HTERT RPE-1 (cell line): ENCODE data around the gene CELF4.

ENCODE experiments used
- in situ Hi-C: fragments of 300-500 bp; cut with MboI; formaldehyde crosslinking; loops from 4 replicates; pipeline ENCODE4 v1.14.3; 2020; ENCODE audit warnings: low sequenced_read_pairs

CELF4 gene

DNA sequence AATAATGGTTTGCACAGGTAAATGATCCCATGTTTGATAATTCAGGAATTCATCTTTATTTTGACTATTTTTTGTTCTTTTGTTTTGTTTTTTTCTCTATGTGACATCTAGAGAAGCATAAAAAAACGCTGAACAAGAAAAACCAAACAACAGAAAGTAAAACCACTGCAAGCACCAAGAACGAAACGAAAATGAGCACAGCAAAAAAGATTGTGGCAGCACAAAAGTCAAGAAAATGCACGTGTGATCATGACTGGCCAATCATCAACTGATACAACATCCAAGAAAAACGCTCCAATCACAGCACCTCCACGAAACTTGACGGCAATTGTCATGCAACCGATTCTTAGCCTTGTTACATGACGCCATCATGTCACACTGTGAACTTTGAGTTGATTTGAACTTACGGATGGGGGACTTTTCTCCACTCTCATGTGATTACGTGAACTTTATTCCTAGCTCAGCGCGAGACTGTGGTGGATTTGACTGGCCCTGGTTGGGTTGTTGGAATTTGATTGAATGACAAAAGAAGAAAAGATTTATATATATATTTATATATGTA lies 318.7 kb downstream of the CELF4 start:
- in situ Hi-C loops: no loop called here

DNA sequence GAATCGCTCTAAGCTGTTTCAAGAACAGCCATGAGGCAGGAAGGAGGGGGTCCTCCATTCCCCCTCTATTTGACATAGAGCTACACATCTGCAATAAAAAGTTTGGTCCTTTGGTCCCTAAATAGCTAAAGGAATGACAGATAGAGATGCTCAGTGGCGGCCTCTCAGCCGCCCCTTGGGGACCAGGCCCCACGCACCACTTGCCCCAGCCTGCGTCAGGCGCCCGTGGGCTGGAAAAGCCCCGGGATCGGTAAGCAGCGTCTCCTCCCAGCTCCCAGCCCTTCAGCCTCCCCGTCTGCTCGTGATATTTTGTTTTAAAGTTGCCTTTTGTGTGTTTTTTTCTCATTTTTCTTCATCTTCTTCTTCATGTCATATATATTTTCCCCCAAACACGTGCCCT lies 321.0 kb downstream of the CELF4 start:
- in situ Hi-C loops: no loop called here

DNA sequence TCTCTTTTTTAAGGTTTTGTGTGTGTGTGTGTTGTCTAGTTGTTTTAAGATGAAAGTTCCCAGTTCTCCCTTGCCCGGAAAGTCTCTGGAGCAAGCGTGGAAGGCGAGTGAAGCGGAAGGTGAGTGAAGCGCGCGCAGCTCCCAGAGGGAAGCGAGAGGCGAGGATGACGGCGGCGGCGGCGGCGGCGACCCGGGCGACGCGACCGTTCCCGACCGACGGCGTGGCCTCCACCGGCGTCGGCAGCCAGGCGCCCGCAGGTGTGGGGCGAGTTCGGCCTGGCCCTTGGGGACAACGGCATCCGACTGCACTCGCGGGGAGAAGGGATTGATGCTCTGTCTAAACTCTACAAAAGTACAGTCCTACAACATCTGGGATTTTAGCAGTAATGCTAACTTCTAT lies 321.9 kb downstream of the CELF4 start:
- in situ Hi-C loops: no loop called here

DNA sequence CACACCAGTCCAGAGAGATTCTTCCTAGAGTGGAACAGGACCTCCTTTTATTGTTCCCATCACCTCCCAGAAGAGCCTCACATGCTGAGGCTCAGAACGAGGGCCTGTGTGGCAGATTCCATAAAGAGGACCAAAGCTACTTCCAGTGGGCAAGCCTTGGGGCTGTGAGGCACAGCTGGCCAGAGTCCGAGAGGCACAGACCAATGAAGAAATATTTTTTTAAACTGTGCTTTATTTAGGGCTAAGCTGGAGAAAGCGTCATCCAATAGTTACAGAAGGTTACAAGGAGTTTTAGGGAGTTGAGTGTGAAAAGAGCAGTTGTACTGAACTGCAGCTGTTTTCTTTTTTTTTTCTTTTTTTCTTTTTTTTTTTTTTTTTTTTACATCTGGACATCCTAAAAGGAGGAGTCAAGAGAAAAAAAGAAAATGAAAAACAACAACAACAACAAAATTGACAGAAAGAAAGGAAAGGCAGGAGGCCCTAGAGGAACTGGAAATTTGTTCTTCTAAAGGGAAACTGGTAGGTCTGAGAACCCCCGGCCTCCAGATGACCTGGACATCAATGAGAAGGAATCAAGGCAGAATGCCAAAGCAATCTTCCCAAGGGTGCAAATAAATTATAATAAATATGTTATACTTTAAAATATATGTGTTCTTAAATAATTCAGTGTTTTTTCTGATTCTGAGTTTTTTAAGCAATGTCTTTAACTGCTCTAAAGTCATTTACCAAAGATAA lies 322.6 kb downstream of the CELF4 start:
- in situ Hi-C loops: no loop called here

DNA sequence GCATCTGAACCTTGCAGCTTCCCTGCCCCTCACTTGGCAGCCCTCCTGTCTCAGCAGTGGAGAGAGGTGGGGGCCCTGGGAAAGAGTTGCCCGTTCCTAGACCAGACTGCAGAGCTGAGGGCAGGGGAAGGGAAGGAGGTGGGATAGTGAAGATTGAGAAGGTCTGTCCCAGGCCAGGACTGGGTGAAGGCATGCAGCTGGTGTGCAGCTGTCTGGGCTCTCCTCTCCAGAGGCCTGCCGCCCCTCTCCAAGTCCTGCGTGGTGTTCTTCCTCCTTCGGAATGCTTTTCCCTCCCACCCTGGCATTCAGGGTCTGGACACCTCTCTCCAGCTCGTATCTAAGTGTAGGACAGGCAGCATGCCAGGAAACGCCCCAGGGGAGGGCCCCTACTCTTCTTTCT lies 323.5 kb downstream of the CELF4 start:
- in situ Hi-C loops: no loop called here

DNA sequence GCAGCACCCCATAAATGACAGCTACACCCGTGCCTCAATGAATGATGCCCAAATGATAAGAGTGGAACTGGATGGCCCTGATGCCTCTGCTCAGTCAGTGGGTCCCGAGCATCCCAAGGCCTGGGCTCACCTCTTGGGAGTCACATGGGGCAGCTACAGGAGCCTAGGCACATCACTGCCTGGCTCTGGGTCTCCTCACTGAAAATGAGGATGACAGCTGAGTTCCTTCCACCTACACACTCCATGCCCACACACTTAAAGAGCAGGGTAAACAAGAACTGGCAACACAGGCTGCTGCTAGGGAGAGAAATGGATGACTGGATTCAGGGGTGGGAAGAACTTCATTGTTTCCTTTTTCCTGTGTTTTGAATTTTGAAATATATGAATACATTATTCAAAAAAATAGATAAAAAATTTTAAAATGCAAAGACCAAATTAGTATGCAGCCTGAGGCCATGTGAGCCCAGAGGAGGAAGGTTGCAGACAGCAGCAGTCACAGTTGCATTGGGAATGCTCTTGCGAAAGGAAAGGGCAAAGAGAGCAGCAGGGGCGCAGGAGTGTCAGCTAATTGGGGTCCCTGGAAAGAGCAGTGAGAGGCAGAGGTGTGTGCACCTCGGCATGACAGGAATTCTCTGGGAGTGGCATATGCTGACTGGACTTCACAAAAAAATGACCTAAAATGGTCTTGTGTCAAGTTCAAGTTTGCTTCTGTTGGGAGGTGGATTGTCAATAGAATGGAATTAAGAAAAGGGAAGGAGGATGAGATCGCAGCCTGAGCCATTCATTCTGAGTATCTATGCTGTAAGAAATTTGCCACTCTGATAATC lies 327.1 kb downstream of the CELF4 start:
- in situ Hi-C loops: no loop called here

DNA sequence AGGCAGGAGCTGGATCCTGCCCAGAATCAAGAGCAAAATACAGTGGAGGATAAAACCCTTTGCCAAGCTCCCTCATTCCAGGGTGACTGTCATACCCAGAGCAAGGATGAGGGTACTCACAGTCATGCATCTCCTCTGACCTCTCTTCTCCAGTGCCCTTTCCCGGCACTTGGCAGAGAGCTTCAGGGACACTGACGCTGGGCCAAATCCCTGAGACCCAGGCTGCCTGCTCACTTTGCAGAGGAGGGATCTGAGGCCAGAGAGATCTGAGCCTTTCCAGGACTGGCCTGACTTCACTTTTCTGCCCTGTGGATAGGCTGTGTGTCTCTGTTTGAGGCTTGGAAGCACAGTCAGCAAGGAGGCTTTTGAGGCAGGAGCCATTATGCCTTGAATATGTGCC lies 330.0 kb downstream of the CELF4 start:
- in situ Hi-C loops: no loop called here

DNA sequence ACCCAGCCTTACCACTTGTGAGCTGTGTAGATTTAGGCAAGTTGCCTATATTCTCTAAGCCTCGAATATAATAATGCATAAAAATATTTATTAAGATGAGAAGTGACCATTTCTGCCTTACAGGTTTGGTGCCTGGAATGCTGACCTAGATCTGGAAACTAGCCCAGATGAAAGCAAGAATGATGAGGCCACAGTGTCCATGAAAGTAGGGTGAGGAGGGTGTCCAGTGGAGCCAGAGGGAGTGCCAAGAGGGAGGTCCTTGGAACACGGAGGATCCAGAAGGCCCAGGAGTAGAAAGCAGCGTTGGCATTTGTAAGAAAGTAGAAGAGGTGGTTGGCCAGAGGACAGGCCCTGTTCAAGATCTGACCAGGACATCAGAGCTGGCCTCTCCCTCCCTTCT lies 334.3 kb downstream of the CELF4 start:
- in situ Hi-C loops: no loop called here

DNA sequence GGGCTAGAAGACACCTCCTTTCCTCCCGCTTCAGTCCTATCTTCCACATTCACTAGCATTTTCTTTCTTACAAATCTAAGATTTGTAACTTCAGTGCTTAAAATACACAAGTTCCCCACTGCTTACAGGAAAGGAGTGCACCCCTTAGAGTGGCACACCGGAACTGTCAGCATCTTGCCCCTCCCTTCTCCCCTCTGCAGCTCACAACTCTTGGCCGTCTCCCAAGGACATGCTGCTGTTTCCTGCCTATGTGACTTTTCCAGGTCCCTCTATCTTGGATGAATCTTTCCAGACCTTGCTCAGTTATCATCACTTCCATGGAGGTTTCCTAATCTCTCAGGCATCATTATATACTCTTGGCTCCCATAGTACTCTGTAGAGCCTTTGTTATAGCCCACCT lies 334.8 kb downstream of the CELF4 start:
- in situ Hi-C loops: no loop called here

DNA sequence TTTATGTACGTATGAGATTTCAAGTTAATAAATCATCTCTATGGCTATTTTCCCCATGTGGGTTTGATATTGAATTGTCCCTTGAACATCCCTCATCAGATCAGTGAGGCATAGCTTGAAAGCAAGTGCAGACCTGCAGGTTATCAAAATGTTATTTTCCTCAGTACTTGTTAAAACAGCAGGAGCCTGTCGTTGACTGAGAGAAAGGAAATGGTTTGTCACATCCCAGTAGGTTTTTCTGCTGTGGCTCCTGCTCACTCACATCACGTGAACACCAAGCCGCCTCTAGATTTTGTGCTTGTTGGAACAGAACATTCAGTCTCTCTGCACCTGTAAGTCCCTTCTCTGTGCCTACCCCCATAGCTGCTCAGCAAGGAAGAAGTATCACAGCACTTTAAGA lies 340.3 kb downstream of the CELF4 start:
- in situ Hi-C loops: no loop called here

DNA sequence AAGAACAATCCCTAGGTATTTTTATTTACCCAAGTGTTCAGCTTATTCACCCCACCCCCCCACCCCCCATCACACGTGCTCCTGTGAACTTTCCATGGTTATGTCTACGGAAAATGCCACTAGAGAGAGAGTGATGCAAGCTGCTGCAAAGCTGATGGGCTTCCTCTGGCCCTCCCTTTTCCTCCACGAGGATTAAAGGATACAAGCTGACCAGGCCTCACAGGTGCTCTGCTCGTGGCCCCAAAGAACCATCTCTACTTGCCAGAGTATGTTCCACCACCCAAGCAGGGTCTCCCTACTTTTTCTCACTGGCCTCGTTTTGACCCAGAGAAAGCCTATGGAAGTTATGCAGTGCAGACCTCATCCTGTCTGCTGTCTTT lies 342.6 kb downstream of the CELF4 start:
- in situ Hi-C loops: no loop called here

DNA sequence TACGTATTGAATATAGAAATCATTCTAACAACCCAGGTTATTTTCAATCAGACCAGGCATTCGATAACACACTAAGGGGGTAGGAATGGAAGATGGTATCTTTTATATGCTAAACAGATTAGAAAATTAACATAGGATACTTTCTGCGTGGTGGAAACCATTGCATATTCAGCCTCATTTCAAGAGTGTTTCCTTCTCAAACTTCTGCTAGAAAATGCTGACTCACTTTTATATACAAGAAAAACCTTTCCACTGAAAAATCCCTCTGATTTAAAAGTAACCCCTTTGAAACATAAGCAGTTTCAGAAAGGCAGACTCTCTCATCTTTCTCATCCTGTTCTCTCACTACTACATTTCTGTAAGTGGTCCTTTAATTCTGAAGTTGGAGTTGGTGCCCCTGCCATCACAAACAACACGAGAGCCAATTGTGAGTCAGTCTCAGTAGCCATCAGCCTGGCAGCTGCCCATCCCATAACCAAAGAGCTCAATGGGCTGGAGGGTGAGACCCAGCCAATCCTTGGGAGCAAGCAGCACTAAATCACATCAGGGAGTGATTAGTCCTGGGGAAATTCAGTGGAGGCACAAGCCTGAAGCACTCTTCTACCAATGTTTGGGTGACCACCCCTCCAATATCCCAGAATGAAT lies 343.1 kb downstream of the CELF4 start:
- in situ Hi-C loops: no loop called here

DNA sequence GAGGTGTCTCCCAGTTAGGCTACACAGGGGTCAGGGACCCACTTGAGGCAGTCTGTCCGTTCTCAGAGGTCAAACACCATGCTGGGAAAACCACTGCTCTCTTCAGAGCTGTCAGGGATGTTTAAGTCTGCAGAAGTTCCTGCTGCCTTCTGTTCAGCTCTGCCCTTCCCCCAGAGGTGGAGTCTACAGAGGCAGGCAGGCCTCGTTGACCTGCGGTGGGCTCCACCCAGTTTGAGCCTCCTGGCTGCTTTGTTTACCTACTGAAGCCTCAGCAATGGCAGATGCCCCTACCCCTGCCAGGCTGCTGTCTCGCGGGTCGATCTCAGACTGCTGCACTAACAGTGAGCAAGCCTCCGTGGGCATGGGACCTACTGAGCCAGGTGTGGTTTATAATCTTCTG lies 346.3 kb downstream of the CELF4 start:
- in situ Hi-C loops: no loop called here

DNA sequence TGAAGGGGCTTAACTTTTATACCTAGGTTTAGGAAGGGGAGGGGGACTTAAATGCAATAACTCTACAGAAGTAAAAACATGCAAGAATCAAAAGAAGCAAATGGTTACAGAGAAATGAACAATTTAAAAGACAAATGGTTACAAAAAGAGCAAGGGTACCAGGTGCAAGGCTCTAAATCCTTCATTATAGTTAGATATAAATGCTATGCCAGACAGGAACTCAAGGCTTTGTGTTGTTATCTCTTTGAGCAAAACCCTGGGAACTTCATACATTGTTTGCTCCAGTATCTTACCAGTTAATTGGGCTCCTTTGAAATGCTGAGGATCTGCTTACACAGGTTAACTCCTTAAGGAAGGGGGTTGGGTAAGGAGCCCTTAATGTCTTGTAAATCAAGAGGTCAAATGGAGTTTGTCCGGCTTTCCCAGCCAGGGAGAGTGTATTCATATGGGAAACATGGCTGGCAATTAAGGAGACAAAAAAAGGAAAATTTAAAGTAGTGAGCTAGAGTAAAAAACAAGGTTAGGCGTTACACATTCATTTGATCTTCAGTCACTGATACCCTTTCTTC lies 347.5 kb downstream of the CELF4 start:
- in situ Hi-C loops: no loop called here

DNA sequence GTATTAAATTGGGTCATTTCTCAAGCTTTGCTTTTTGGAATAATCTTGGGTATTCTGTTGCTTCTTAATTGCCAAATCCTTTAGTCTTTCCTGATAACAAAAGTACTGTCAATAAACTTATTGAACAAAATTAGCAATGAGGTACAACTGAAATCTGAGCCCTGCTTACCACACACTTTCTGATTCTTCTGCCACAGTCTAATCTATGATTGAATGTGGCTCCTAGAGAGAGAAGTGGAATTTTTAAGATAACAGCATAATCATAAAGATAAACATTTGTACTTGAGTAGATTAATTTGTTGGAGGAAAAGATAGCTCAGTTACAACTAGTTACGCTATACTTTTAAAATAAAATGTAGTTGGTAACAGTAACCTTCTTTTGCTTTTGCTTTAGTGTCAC lies 354.8 kb downstream of the CELF4 start:
- in situ Hi-C loops: no loop called here

DNA sequence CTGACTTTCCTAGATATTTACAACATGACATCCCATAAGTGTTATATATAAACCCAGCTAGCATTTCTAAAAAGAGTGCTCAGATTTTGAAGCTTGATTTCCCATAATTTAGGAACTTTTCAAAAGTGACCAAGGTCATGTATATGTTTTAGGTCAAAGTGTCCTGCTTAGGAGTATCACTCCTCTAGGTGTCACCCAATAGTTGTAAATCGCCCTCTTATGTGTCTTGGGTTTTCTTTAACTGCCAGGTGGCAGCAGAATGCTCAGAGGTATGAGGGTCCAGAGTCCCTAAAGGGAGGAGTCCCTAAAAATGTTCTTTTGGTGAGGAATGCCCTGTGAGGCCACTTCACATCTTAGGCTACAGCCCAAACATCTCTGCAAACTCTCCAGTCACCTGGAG lies 358.3 kb downstream of the CELF4 start:
- in situ Hi-C loops: no loop called here

DNA sequence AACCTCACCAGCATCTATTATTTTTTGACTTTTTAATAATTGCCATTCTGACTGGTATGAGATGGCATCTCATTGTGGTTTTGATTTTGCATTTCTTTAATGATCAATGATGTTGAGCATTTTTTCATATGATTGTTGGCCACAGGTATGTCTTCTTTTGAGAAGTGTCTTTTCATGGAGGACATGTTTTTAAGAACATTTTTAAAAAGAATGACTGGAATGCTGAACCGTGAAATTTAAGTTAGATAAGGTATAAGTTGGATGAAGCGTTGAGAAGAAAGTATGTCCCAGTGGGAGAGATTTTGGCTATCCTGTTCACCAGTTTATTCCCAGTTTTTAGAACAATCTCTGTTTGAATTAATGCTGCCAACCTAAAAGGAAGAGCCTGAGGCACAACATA lies 365.9 kb downstream of the CELF4 start:
- in situ Hi-C loops: no loop called here
